Sigmoid colon (tissue), 3 donors: Measurements from ENCODE around the gene RCN1.

Experiments used
- POLR2A ChIP-seq, 2 donors: fragments of 450-650 bp; IDR thresholded peaks; one replicate each; pipeline ENCODE4 v1.6.1; 2016; ENCODE audit warnings: antibody characterized with exemption in 2 of 2, mild to moderate bottlenecking in 2 of 2, moderate library complexity in 2 of 2
- TF ChIP-seq, protein P1 (sequence below), 4 experiments: fragments of 450-650 bp in 3 of 4; fragments of 200-600 bp in 1 of 4; IDR thresholded peaks; one replicate each; pipeline ENCODE4 v1.5.1; 2016 to 2019; ENCODE audit warnings: antibody characterized with exemption in 4 of 4, mild to moderate bottlenecking in 3 of 4, moderate library complexity in 2 of 4

DNA sequence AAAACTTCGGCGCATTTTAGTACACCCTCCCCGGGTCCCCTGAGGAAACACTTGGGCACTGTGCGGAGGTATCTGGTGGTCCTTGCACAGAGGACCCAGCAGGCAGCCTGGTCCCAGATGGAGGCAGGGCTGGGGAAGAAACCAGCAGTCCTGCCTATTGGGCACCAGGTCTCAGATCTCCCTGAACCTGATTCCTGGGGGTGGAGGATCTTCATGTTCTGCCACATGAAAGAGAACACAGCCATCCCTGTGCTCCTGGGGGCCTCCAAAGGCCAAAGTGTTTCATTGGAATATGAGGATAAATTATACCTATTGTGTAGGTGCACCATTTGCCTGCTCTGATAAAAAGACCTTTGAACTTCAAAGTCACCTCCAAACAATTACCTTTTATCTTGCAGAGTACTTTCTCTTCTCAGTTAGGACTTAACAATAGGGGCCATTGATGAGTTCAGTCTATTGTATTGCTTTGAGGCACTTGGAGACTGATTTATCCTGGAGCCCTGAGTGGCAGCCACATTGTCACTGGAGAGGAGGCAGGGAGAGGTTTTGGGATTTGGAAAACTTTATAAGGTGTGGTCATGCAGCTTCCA, 1.8 kb downstream of the RCN1 start:
- TF ChIP-seq, protein P1, sequence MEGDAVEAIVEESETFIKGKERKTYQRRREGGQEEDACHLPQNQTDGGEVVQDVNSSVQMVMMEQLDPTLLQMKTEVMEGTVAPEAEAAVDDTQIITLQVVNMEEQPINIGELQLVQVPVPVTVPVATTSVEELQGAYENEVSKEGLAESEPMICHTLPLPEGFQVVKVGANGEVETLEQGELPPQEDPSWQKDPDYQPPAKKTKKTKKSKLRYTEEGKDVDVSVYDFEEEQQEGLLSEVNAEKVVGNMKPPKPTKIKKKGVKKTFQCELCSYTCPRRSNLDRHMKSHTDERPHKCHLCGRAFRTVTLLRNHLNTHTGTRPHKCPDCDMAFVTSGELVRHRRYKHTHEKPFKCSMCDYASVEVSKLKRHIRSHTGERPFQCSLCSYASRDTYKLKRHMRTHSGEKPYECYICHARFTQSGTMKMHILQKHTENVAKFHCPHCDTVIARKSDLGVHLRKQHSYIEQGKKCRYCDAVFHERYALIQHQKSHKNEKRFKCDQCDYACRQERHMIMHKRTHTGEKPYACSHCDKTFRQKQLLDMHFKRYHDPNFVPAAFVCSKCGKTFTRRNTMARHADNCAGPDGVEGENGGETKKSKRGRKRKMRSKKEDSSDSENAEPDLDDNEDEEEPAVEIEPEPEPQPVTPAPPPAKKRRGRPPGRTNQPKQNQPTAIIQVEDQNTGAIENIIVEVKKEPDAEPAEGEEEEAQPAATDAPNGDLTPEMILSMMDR (IDR thresholded peaks at IDR 0.05), result no peak
- no peak for TF ChIP-seq POLR2A (IDR thresholded peaks at IDR 0.05)
